Epidermal melanocyte (primary cell): ENCODE data around the gene OR52K2.
"Not testable (repeated sequence)": the region's sequence is repeated elsewhere in the genome, so short reads cannot be mapped to it uniquely, and the experiment has no call there.

ENCODE experiments used
- DNase-seq: peaks from one replicate; pipeline ENCODE4 v3.0.0; 2011; ENCODE audit warnings: low spot score; ENCODE audit not compliant: insufficient read length

OR52K2 gene

DNA sequence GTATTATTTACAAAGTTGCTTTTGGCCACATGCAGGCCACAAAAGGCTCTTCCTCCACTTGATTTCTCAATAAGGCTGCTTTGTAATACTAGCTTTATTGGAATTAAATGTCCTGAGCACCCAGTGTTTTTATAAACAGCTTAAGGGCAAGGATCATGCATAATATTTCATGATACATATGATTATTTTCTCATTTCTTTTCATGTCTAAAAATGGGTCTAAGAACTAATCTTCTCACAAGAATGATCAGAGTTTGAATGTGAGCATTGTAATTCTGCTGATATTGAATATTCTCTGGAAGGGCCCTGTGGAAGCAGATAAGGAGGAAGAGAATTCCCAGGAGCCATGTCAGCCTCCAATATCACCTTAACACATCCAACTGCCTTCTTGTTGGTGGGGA, at the start of gene OR52K2:
OR52K2 (plus strand) TSS at position 301 of the 400 bp plus-strand sequence; CDS start at position 346, 45 bp downstream.
- DNase-seq: no peak

DNA sequence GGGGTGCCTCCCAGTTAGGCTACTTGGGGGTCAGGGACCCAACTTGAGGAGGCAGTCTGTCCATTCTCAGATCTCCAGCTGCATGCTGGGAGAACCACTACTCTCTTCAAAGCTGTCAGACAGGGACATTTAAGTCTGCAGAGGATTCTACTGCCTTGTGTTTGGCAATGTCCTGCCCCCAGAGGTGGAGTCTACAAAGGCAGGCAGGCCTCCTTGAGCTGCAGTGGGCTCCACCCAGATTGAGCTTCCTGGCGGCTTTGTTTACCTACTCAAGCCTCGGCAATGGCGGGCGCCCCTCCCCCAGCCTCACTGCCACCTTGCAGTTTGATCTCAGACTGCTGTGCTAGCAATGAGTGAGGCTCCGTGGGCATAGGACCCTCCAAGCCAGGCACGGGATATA, 42.9 kb upstream of the OR52K2 start:
- DNase-seq: not testable (repeated sequence)

DNA sequence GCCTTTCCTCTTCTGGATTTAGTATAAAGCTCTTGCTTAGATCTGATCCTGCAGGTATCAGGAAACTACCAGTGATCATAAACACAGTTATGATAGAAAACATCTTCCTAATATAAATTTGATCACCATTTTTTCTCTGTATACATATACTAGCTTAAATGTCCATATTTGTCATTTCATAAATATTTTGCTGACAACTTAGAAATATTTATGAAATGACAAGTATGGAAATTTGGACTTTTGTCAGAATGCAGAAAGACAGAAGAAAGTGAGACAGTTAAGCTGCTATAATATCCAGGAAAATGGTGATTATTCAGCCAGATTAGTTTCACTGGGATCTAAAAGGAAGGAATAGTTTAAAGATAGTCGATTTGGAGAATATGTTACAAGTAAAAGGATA, 32.8 kb upstream of the OR52K2 start:
- no peak for DNase-seq

DNA sequence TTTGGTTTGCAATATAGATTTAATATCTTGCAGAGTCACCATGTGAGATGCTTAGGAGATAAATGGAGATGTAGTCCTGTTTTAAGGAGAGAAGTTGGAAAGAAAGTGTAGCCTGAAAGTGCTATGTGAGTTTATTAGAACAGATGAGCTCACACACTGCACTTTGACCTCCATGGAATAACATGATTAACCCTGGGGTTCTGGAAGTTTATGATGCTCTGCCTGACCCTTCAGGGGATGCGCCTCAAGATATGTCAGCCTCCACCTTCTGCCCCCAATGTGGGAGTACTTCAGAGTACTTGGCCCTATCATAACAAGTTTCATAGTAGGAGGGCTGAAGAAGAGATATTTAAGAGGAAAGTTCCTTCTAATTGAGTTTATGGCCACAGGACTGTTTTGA, 32.3 kb upstream of the OR52K2 start:
- no peak for DNase-seq

DNA sequence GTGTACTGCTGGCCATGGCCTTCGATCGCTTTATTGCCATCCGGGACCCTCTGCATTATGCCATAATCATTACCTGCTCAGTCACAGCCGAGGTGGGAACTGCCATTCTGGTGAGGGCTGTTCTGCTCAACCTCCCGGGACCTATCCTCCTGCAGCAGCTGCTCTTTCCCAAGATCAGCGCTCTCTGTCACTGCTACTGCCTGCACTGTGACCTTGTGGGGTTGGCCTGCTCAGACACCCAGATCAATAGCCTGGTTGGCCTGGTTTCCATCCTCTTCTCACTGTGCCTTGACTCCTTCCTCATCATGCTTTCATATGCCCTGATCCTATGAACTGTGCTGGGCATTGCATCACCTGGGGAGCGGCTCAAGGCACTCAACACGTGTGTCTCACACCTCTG, 30.7 kb upstream of the OR52K2 start:
- no peak for DNase-seq

DNA sequence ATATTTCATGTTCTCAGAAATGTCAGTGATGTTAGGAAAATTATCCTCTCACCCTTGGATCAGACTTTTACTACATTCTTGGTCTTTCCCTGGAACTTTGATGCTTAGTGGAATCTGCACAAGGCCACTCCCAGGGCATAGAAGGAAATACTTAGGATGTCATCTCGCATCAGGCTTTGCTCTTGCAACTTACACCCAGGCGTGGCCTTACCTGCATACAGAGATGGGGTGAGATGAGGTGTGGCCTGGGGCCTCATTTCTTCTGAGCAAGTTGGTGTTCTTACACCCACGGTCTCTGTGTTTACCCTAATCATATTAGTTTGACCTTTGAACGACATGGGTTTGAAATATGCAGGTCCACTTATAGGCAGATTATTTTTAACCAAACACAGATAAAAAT, 19.0 kb upstream of the OR52K2 start:
- no peak for DNase-seq

DNA sequence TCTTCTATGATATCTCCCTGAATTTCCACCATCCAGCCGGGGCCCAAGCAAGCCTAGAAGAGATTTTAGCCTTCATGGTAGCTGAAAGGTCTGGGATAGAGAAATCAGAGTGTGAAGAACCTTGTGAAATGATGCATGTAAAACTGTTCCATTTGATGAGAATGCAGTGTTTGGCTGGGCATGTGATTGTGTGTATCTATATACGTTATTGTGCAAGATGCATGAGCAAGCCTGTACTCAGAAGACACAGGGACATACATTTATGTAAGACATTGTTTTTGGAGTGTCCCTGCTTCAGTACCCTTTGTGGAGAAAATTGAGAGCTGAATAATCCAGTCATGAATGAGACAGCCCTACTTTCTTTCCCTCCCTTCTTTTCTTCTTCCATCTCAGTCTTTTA, 15.2 kb upstream of the OR52K2 start:
- DNase-seq: no peak

DNA sequence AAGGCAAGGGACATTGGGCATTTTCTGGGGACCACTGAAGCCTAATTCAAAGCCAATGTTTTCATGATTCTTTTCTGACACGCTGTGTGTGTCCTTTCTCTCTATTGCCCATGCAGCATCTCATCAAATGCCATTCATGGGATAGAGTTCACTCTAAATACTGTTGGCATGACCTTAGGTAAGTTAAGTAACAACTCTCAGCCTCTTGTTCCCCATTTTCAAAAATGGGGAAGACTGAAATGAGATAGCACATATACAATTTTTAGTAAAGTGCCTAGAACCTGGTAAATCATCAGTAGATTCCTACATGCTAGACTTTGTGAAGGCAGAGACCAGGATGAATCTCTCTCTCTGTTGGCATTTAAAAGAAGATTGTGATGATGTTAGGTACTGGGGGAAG, 12.7 kb upstream of the OR52K2 start:
- no peak for DNase-seq

DNA sequence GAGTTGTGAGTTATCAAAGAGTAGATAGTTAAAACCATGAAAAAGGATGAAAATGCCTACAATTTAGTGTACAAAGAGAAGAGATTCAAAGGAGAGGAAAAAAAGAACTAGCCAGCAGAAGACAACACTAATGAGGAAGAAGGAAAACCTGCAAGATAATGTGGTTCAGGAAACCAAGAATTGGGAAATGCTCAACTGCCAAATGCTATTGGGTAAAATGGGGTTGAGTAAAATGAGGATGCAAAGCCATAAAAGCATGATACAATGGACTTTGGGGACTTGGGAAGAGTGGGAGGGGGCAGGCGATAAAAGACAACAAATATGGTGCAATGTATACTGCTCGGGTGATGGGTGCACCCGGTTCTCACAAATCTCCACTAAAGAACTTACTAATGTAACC, 7.6 kb upstream of the OR52K2 start:
- DNase-seq: no peak

DNA sequence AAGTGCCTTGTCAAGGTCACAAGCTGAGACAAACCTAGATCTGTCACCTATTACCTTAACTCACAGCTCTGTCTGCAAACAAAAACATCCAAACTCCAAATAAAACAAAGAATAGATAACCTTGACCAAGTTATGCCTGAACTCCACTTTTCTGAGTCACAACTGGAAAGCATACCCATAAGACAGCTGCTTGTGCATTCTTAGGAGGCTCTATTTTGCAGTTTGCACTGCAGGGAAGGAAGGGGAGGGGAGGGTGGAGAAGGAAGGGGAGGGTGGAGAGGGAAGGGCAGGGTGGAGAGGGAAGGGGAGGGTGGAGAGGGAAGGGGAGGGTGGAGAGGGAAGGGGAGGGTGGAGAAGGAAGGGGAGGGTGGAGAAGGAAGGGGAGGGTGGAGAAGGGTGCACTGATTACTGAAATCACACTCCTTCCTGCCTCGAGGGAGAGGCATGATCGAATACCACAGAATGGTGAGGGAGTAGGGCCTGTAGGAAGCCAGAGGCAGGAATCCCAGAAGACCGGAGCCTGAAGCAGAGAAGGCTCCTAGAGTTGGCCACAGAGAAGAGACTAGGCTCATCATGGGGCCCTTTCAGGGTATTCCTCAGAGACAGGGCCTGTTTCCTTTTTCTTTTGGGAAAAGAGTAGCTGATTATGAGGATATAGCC, 5.7 kb upstream of the OR52K2 start:
- DNase-seq: no peak

DNA sequence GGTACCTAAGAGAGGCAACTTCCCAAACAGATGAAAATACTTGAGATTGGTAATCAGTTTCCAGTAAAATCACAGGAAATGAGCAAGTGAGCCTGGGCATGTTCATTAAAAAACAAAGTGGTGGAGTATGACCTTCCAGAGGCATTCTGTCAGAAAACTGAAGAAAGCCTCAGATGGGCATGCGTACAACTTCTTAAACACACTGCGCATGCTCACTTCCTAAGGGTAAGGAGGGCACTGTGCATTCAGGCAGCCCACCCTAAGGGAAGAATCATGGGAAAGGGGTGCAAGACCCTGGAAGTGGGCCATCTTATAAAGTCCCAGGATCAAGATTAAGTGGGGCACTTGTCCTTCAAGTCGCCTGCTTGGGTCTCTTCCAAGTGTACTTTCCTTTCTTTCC, 4.0 kb downstream of the OR52K2 start:
- DNase-seq: no peak

DNA sequence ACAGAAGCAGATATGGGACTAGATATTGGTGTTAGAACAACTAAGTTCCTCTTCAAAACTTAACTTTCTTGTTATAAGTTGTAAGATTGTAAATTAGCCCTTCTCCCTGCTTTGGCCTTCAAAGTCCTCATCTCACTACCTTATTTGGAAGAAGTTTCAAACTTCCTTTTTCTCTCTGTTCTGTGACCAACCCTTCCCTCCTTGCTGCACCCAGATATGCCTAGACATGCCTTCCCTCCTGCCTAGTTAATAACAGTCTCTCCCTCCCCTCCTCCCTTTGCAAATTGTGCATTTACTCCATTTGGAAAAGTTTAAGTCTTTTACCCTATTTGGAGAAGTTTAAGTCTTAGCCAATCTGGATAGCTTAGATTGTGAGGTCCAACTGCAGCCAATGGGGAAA, 4.9 kb downstream of the OR52K2 start:
- no peak for DNase-seq

DNA sequence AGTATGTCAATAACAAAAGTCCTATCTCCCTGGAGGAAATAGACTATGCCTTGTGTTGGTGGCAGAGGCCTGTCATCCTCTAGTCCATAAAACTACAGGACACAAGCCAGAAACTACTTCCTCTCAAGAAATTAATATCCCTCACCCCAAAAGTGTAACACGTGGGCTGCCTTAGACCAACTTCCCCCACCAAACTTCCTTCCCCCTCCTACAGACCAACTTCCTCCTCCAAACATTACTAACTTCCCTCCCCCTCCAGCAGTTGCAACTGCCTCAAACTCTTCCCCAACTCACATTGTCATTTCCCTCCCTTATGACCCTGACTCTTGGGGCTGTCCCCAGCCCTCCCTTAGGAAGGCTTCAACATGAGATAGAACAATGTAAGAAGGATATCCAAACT, 6.3 kb downstream of the OR52K2 start:
- no peak for DNase-seq

DNA sequence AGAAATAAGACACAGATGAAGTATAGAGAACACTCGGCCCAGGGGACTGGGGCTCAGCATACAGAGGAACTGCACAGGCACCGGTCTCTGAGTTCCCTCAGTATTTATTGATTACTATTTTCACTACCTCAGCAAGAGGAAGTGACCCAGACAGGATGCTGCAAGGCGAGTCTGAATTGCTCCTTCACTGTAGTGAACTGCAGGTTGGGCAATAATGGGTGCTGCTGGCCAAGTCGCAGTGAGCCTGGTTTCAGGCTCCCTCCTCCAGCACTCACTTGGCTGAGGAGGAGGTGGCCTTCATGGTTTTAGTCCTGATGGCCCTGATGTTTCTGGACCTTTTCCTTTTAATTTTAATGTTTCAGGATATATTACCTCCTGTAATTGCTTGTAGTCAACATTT, 10.4 kb downstream of the OR52K2 start:
- no peak for DNase-seq

DNA sequence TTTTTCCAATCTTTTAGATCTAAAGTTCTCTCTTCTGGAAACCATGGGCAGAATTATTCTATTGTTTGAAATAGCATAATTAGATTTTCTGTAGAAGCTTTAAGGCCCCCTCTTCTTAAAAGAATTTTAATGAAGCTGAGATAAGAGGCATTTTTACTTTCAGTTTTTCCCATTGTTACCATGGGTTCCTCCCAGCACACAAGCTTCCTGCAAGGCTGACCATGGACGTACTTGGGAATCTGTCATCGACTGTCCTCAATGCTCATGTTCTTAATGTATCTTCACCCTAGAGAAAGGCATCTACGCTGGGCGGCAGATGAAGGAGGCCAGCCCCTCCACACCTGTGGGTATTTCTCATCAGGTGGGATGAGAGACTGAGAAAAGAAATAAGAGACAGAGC, 11.1 kb downstream of the OR52K2 start:
- no peak for DNase-seq

DNA sequence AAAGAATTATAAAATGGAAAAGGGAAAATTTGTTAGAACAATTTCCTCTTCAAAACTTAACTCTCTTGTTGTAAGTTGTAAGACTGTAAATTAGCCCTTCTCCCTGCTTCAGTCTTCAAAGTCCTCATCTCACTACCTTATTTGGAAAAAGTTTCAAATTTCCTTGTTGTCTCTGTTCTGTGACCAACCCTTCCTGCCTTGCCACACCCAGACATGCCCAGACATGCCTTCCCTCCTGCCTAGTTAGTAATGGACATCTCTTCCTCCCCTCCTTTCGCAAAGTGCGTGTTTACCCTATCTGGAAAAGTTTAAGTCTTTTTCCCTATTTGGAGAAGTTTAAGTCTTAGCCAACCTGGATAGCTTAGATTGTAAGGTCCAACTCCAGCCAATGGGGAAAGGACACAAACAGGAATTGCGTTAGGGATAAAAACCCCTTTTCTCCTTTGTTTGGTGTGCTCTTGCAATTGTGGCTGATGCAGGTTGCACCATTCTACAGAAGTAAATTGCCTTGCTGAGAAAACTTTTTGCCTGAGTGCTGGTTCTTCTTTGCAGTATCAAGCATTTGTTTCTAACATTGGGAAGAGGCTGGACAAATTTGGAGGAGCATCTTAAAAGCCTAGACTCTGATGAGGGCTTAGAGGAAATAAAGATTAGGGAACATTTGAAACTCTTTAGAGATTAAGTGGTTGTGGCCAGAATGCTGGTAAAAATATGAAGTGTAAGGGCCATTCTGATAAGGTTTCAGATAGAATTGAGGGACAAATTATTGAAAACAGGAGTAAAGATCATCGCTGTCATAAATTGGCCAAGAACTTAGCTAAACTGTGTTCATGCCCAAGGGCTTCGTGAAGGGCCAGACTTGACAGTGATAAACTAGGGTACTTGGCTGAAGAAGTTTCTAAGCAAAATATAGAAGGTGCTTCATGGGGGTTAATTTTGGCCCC, 15.4 kb downstream of the OR52K2 start:
- DNase-seq: no peak

DNA sequence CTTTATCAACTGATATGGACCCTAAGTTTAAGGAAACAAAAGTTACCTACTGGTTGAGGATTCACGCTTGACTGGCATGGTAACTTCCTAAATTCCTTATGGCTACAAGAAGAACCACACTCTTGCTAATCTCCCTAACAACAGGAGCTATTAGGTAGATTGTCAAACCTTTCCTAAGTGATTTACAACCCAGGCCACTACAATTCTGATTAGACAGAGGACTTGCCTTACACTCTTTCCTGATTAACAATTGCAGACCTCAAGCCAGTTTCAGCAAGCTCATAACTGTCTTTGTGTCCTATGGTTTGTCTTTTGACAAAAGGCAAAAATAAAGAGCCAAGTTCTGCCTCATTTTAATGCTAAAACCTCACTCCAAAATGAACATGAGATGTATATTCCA, 16.3 kb downstream of the OR52K2 start:
- DNase-seq: no peak

DNA sequence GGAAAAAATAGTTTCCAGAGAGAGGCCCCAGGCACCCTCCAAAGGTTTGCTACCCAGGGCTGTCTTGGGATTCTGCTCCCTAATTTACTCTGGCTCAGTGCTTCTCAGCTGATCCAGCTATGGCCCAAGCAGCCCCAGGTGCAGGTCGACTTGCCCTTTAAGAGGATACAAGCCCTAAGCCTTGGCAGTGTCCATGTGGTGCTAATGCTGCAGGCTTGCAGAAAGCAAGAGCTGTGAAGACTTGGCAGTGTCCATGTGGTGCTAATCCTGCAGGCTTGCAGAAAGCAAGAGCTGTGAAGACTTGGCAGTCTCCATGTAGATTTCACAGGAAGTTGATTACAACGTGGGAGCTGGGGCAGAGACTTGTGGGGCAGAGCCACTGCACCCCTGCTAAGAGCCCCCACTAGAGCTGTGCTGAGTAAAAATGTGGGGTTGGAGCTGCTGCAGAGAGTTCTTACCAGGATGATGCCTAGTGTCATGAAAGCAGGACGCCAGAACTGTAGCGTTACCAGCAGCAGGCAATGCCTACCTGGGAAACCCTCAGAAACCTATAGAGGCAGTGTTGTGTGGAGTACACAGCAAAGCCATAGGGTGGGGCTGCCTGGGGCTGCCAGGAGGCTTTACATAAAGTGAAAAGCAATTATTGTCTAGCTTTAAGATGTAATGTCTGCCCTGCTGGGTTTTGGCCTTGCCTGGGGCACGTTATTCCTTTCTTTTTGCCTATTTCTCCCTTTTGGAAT, 17.2 kb downstream of the OR52K2 start:
- no peak for DNase-seq

DNA sequence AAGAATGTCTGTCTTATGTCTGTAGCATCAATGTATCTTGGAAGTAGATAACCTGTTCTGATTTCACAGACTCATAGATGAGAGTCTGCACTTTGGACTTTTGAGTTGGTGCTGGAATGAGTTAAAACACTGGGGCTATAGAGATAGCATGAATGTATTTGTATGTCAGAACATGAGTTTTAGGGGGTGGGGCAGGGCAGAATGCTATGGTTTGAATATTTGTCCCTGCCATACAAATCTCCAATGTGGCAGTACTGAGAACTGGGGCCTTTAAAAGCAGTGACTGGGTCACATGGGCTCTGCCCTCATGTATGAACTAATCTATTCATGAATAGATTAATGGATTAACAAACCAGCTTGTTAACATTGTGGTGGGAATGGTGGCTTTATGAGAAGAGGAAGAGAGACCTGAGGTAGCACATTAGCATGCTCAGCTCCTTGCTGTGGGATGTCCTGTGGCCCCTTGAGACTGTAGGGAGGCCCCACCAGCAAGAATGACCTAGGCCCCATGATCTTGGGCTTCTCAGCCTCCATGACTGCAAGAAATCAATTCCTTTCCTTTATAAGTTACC, 17.9 kb downstream of the OR52K2 start:
- DNase-seq: no peak

DNA sequence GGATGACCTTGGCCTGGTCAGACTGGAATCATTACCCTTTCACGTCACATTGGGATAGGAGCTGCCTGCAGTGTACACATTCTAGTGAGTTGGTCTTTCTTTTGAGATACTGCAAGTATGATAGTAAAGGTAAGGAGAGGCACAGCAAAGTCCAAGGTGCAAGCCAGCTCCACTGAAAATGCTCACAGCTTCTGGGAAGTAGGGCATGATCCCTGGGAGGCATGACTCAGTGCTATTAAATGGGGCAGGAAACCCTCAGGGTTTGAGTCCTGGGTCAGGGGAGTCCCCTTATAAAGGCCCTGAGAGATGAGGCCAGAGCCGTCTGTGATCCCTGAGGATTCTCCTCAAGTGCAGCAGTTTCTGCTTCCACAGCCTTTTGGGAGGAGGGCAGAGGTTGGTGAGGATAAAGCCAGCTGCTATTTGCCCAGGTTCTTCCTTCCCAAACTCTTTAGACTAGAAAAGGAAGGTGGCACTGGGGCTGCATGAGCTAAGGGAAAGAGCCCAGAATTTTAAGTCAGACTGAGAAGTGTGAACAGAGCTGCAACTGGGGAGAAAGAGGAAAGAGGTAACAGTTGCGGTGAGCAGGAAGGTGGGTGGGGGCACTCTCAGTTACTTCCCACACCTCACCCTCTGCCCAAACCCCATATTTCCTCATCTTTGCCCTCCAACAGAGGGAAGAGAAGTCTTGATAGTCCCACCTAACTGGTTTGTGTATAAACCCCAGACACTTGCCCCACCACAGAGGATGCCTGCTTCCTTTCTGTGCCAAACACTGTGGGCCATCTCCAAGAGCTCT, 18.9 kb downstream of the OR52K2 start:
- DNase-seq: no peak

DNA sequence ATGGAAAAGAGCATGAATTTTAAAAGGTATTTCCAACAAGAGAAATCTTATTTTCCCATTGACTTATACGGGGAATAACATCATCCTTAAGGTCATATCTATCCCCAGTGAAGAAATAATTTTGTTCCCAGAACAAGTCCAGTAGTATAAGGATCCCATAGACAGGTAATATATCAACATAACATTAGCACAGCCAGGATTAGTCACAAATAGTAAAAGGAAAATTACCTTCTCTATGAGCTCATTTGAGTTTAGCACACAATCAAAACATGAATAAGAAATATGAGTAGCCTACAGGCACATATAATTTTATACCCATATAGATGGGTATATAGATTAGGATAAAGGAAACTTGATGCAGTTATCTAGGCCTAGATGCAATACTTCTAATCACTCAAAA, 30.5 kb downstream of the OR52K2 start:
- no peak for DNase-seq
